ENCODE measurements around the gene PCDHGC3. TPM values are rescaled to one million over a fixed set of nuclear protein-coding genes. Genes with fewer than 3 reads are reported as not detected.
A peak's percentile ranks its signal among the peaks of the same experiment; 100 is the strongest.

Gene PCDHGC3
- total RNA-seq, 1 experiment from 2014 or later: 112 TPM

DNA sequence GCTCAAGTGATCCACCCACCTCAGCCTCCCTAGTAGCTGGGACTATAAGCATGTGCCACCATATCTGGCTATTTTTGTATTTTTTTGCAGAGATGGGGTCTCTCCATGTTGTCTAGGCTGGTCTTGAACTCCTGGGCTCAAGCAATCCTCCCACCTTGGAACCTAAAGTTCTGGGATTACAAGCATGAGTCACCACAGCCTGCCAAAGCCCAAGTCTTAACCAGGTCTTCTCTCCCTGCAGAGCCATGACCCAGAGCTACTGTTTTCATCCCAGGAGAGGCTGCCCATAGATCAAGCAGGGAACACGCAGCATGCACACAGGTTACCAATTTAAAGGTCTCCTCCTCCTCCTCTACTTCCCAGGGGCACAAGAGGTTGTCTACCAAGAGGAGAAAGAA lies 42.9 kb downstream of the PCDHGC3 start:
- DNase-seq (ENCODE audit: low spot score): no peak
- peaks cover 34% of the 10 kb centered on the region for H3K36me3 ChIP-seq (ENCODE audit: insufficient read depth, low read length, poor library complexity, severe bottlenecking)
- peaks cover 75% of the 10 kb centered on the region for H3K4me1 ChIP-seq (ENCODE audit: insufficient read depth, low read length, poor library complexity, severe bottlenecking)
- peak overlapping the region; percentile 92 for H3K27ac ChIP-seq (ENCODE audit: low read depth, low read length, poor library complexity, severe bottlenecking)
- no peaks in the 10 kb centered on the region for H3K9me3 ChIP-seq (ENCODE audit: low read depth, low read length, poor library complexity, severe bottlenecking)
- no peaks in the 10 kb centered on the region for H3K27me3 ChIP-seq (replicated peaks; ENCODE audit: insufficient read depth, low read depth, low read length, poor library complexity)
- no TSS peak for BruUV-seq (replicated peaks)
- POLR2A ChIA-PET (ENCODE audit: low non-redundant PET): no interaction called here
- intact Hi-C loops (cut with micrococcal nuclease; ENCODE audit: unreplicated experiment): no loop called here
- no peak overlapping the region for H3K4me3 ChIP-seq (ENCODE audit: low read depth, low read length, poor library complexity, severe bottlenecking)
- TF ChIP-seq, protein P1, sequence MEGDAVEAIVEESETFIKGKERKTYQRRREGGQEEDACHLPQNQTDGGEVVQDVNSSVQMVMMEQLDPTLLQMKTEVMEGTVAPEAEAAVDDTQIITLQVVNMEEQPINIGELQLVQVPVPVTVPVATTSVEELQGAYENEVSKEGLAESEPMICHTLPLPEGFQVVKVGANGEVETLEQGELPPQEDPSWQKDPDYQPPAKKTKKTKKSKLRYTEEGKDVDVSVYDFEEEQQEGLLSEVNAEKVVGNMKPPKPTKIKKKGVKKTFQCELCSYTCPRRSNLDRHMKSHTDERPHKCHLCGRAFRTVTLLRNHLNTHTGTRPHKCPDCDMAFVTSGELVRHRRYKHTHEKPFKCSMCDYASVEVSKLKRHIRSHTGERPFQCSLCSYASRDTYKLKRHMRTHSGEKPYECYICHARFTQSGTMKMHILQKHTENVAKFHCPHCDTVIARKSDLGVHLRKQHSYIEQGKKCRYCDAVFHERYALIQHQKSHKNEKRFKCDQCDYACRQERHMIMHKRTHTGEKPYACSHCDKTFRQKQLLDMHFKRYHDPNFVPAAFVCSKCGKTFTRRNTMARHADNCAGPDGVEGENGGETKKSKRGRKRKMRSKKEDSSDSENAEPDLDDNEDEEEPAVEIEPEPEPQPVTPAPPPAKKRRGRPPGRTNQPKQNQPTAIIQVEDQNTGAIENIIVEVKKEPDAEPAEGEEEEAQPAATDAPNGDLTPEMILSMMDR (conservative IDR thresholded peaks at IDR 0.05; ENCODE audit: low read depth, low read length): no peak
- TF ChIP-seq EZH2 (IDR thresholded peaks at IDR 0.05; ENCODE audit: borderline replicate concordance, low read depth, low read length, poor library complexity, severe bottlenecking): no peak
- CTCF ChIA-PET: no interaction called here

DNA sequence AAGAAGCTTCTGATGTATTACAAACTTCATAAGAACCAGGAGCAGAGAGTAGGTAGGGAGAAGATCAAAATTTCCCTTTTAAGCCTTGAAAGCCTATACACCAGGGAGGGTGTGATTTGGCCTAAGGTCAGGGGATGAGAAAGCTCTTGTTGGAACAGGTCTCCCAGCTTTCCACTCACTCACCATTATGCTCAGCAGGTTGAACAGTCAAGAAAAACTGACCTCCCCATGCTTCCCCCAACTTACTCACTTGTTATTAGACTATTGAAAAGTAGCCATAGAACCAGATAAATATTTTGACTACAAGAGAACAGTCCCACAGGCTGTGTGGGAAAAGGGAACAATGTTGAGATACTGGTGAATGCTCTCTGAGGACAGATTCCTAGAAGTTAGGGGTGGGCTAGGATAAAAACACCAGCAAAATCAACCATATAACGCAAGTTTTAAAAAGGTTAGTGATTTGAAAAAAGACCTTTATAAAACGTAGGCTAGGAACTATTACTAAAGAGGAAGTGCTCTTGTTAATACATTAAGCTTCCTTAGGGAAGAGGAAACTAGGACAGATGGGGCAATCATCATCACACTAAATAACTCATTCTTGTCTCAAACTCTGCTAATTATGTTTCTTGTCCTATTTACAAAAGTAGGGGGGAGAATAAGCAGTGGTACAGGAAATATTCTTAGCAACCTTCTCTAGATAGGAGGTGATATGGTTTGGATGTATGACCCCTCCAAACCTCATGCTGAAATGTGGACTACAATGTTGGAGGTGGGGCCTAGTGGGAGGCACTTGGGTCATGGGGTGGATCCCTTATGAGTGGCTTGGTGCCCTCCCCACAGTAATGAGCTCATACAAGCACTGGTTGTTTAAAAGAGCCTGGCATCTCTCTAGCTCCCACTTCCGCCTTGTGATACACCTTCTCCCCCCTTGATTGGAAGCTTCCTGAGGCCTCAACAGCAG lies 44.1 kb downstream of the PCDHGC3 start:
- Histone ChIP-seq H3K4me3 (ENCODE audit: low read depth, low read length, poor library complexity, severe bottlenecking) (no peak overlapping the region), H3K9me3 (ENCODE audit: low read depth, low read length, poor library complexity, severe bottlenecking) (no peaks in the 10 kb centered on the region), H3K27ac (ENCODE audit: low read depth, low read length, poor library complexity, severe bottlenecking) (peak overlapping the region; percentile 81), H3K36me3 (ENCODE audit: insufficient read depth, low read length, poor library complexity, severe bottlenecking) (peaks cover 40% of the 10 kb centered on the region), H3K4me1 (ENCODE audit: insufficient read depth, low read length, poor library complexity, severe bottlenecking) (peaks cover 73% of the 10 kb centered on the region), H3K27me3 (replicated peaks; ENCODE audit: insufficient read depth, low read depth, low read length, poor library complexity) (no peaks in the 10 kb centered on the region)
- DNase-seq (ENCODE audit: low spot score): no peak
- ChIA-PET POLR2A (ENCODE audit: low non-redundant PET) (no interaction called here), CTCF (no interaction called here)
- intact Hi-C loops (cut with micrococcal nuclease; ENCODE audit: unreplicated experiment): loop anchor here (5.0 kb wide), 1 partner anchor 123 kb away; the partner anchor contains the start of gene PCDHGB5
- BruUV-seq (replicated peaks): no TSS peak
- TF ChIP-seq, protein P1 (conservative IDR thresholded peaks at IDR 0.05; ENCODE audit: low read depth, low read length): no peak
- TF ChIP-seq EZH2 (IDR thresholded peaks at IDR 0.05; ENCODE audit: borderline replicate concordance, low read depth, low read length, poor library complexity, severe bottlenecking): no peak

DNA sequence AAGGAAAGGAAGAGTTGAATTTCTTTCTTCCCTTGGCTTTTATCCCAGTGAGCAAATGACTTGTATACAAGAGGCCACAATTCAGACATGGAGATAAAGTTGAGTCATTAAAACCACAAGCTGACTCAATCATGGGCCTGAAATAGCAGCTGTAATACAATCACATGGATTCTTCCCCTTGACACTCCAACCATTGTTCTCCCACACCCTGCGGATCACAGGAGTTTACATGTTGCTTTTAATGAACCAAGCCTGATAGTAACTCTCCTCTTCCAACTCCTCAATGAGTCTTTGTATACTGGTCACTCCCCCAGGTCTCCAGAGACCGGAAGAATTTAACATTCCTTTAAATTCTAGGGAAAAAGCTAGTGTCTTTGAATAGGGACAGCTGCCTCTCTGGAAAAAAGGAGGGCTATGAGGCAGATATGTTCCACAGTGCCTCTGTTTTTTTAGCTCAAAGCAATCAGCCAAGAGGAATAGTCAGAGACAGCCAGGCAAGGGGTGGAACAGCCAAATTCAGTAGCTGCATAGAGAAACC lies 45.5 kb downstream of the PCDHGC3 start:
- Histone ChIP-seq H3K27ac (ENCODE audit: low read depth, low read length, poor library complexity, severe bottlenecking) (peak overlapping the region; percentile 81), H3K9me3 (ENCODE audit: low read depth, low read length, poor library complexity, severe bottlenecking) (no peaks in the 10 kb centered on the region), H3K4me3 (ENCODE audit: low read depth, low read length, poor library complexity, severe bottlenecking) (no peak overlapping the region), H3K4me1 (ENCODE audit: insufficient read depth, low read length, poor library complexity, severe bottlenecking) (peaks cover 76% of the 10 kb centered on the region), H3K27me3 (replicated peaks; ENCODE audit: insufficient read depth, low read depth, low read length, poor library complexity) (no peaks in the 10 kb centered on the region), H3K36me3 (ENCODE audit: insufficient read depth, low read length, poor library complexity, severe bottlenecking) (peaks cover 39% of the 10 kb centered on the region)
- BruUV-seq (replicated peaks): no TSS peak
- no peak for TF ChIP-seq EZH2 (IDR thresholded peaks at IDR 0.05; ENCODE audit: borderline replicate concordance, low read depth, low read length, poor library complexity, severe bottlenecking)
- TF ChIP-seq, protein P1 (conservative IDR thresholded peaks at IDR 0.05; ENCODE audit: low read depth, low read length): no peak
- intact Hi-C loops (cut with micrococcal nuclease; ENCODE audit: unreplicated experiment): loop anchor here (5.0 kb wide), 1 partner anchor 124 kb away; the partner anchor contains the start of gene PCDHGB5
- peak; percentile 88 for DNase-seq (ENCODE audit: low spot score)
- ChIA-PET CTCF (interaction anchor here (0.6 to 1.0 kb wide), 3 partner anchors 9 to 321 kb away, joined by 3 to 4 read pairs (median 3); partner anchors contain the start of gene PCDHB11), POLR2A (ENCODE audit: low non-redundant PET) (interaction anchor here (0.5 kb wide), 1 partner anchor 16 kb away, joined by 3 read pairs; no protein-coding TSS in a partner anchor)

Data from A673 (cell line).